Neural cell (in vitro differentiated cells): ENCODE data around the gene TP53I13. TPM values are rescaled to one million over a fixed set of nuclear protein-coding genes. Genes with fewer than 3 reads are reported as not detected.

Experiments used
- H2AFZ ChIP-seq: fragments of 200-600, 300-800 bp; sonication (generic), shearing (Covaris generic); 2 replicates; pipeline ENCODE4 v1.6.0; 2014; ENCODE audit warnings: low read depth, mild to moderate bottlenecking, antibody characterized with exemption, low read length, moderate library complexity
- H3F3A ChIP-seq: fragments of 200-600 bp; shearing (Covaris generic); 2 replicates; pipeline ENCODE4 v1.6.1; 2016; ENCODE audit warnings: mild to moderate bottlenecking, moderate library complexity, mixed read lengths, antibody characterized with exemption, low read length; ENCODE audit not compliant: insufficient read depth, poor library complexity, severe bottlenecking
- H3K27ac ChIP-seq: fragments of 200-600, 300-800 bp; sonication (generic), shearing (Covaris generic); 2 replicates; pipeline ENCODE4 v1.5.1; 2014; ENCODE audit warnings: mild to moderate bottlenecking, low read length, moderate library complexity
- H3K27me3 ChIP-seq: fragments of 300-800, 200-600 bp; sonication (generic), shearing (Covaris generic); 2 replicates; pipeline ENCODE4 v1.6.0; 2014; ENCODE audit warnings: mild to moderate bottlenecking, low read depth, low read length, moderate library complexity; ENCODE audit not compliant: insufficient read depth
- H3K36me3 ChIP-seq: fragments of 300-800, 200-600 bp; sonication (generic), shearing (Covaris generic); 2 replicates; pipeline ENCODE4 v1.5.1; 2014; ENCODE audit warnings: mild to moderate bottlenecking, antibody characterized with exemption, low read length, moderate library complexity; ENCODE audit not compliant: insufficient read depth
- H3K4me2 ChIP-seq: fragments of 300-800, 200-600 bp; sonication (generic), shearing (Covaris generic); 2 replicates; pipeline ENCODE4 v1.6.0; 2014; ENCODE audit warnings: mild to moderate bottlenecking, low read length
- H3K4me3 ChIP-seq: fragments of 300-800, 200-600 bp; sonication (generic), shearing (Covaris generic); 2 replicates; pipeline ENCODE4 v1.5.1; 2014; ENCODE audit warnings: mild to moderate bottlenecking, low read length, moderate library complexity
- H3K79me2 ChIP-seq: fragments of 200-600 bp; shearing (Covaris generic); replicated peaks from 2 replicates; pipeline ENCODE4 v1.6.0; 2014; ENCODE audit warnings: mild to moderate bottlenecking, low read length, moderate library complexity; ENCODE audit not compliant: insufficient read depth
- H3K9ac ChIP-seq: fragments of 300-800, 200-600 bp; sonication (generic), shearing (Covaris generic); 2 replicates; pipeline ENCODE4 v1.6.1; 2016; ENCODE audit warnings: mild to moderate bottlenecking, low read length, mixed read lengths
- H3K9me2 ChIP-seq: fragments of 200-600 bp; shearing (Covaris generic); 2 replicates; pipeline ENCODE4 v1.6.1; 2016; ENCODE audit warnings: mild to moderate bottlenecking, low read length, mixed read lengths; ENCODE audit not compliant: insufficient read depth
- H3K9me3 ChIP-seq: fragments of 200-600, 300-800 bp; sonication (generic), shearing (Covaris generic); 2 replicates; pipeline ENCODE4 v1.6.1; 2016; ENCODE audit warnings: mild to moderate bottlenecking, mixed run types, low read length, moderate library complexity, mixed read lengths
- H4K20me1 ChIP-seq: fragments of 200-600 bp; shearing (Covaris generic); 2 replicates; pipeline ENCODE4 v1.6.1; 2016; ENCODE audit warnings: mild to moderate bottlenecking, mixed run types; ENCODE audit not compliant: insufficient read depth
- EP300 ChIP-seq: fragments of 450-650 bp; conservative IDR thresholded peaks from 2 replicates; pipeline ENCODE4 v1.6.1; 2014; ENCODE audit warnings: antibody characterized with exemption, mild to moderate bottlenecking, moderate library complexity; ENCODE audit not compliant: poor library complexity, severe bottlenecking
- EZH2 ChIP-seq: fragments of 200-600, 300-800 bp; shearing (Covaris generic), sonication (generic); IDR thresholded peaks from 2 replicates; pipeline ENCODE4 v1.6.1; 2014; ENCODE audit warnings: antibody characterized with exemption, low read length, borderline replicate concordance, mild to moderate bottlenecking; ENCODE audit not compliant: insufficient read depth, poor library complexity, severe bottlenecking
- MXI1 ChIP-seq: fragments of 450-650 bp; conservative IDR thresholded peaks from 2 replicates; pipeline ENCODE4 v1.6.1; 2014; ENCODE audit warnings: antibody characterized with exemption, mild to moderate bottlenecking; ENCODE audit not compliant: poor library complexity, severe bottlenecking
- POLR2AphosphoS5 ChIP-seq: IDR thresholded peaks from 2 replicates; pipeline ENCODE4 v1.6.1; 2012
- RAD21 ChIP-seq: fragments of 450-650 bp; conservative IDR thresholded peaks from 2 replicates; pipeline ENCODE4 v1.6.1; 2014; ENCODE audit warnings: antibody characterized with exemption, mild to moderate bottlenecking, moderate library complexity
- SMC3 ChIP-seq: fragments of 450-650 bp; conservative IDR thresholded peaks from 2 replicates; pipeline ENCODE4 v1.6.1; 2014; ENCODE audit warnings: antibody characterized with exemption, mild to moderate bottlenecking, moderate library complexity; ENCODE audit not compliant: poor library complexity
- TAF1 ChIP-seq: IDR thresholded peaks from 2 replicates; pipeline ENCODE4 v1.6.1; 2012; ENCODE audit warnings: low read depth
- polyA plus RNA-seq: library from polyadenylated mRNA; depleted of rRNA; stranded (reverse); fragments of >200 nt; gene quantifications from 2 replicates; pipeline ENCODE4 v1.2.3, GENCODE V29; 2014
- TF ChIP-seq, protein P1 (sequence below): fragments of 450-650 bp; IDR thresholded peaks from 2 replicates; pipeline ENCODE4 v1.5.1; 2014; ENCODE audit warnings: antibody characterized with exemption, mild to moderate bottlenecking, moderate library complexity; ENCODE audit not compliant: poor library complexity, severe bottlenecking
- TF ChIP-seq, protein P2 (sequence below): IDR thresholded peaks from 2 replicates; pipeline ENCODE4 v1.6.1; 2012; ENCODE audit warnings: borderline replicate concordance

Gene TP53I13
- polyA plus RNA-seq, 1 donor from 2014 or later = 18.4 TPM

DNA sequence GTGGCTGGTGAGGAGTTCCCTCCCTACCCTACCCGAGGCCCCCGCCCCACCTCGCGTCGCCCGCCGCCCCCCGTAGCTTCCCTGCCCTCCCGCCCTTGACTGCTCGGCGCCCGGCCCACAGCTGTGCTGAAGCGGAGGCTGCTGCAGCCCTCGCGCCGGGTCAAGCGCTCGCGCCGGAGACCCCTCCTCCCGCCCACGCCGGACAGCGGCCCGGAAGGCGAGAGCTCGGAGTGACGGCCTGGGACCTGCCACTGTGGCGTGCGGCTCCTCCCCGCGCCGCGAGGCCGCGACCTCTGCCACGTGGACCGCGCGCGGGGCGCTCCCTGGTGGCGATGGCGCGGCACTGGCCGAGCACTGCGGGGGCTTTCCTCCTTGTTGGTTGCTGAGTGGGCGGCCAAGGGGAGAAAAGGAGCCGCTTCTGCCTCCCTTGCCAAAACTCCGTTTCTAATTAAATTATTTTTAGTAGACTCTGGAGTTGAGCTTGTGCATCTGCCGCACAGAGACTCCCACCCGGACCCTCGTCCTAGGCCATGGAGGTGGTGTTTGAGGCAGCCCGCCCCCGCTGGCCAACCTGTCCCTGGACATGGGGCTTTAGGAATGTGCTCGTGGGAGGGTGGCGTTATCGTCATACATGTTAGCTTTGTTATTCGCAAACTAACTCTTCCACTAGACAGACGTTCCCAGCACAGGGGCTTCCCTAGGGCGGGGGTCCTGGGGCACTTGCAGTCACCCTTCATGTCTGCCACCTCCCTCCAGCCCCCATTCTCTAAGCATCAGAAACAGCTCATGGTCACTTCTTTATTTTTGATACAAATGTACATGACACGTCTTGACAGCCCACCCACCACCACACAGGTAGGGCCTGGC, 4.4 kb downstream of the TP53I13 start:
- H3K9me3 ChIP-seq = no peaks in the 10 kb centered on the region
- H3K9me2 ChIP-seq = no peaks in the 10 kb centered on the region
- H3K36me3 ChIP-seq = no peaks in the 10 kb centered on the region
- no peaks in the 10 kb centered on the region for H3F3A ChIP-seq
- no peak overlapping the region for H3K27ac ChIP-seq
- H3K4me3 ChIP-seq = no peak overlapping the region
- no peaks in the 10 kb centered on the region for H3K79me2 ChIP-seq
- peaks cover 4% of the 10 kb centered on the region for H3K27me3 ChIP-seq
- TF ChIP-seq EP300 = no peak
- TF ChIP-seq, protein P1, sequence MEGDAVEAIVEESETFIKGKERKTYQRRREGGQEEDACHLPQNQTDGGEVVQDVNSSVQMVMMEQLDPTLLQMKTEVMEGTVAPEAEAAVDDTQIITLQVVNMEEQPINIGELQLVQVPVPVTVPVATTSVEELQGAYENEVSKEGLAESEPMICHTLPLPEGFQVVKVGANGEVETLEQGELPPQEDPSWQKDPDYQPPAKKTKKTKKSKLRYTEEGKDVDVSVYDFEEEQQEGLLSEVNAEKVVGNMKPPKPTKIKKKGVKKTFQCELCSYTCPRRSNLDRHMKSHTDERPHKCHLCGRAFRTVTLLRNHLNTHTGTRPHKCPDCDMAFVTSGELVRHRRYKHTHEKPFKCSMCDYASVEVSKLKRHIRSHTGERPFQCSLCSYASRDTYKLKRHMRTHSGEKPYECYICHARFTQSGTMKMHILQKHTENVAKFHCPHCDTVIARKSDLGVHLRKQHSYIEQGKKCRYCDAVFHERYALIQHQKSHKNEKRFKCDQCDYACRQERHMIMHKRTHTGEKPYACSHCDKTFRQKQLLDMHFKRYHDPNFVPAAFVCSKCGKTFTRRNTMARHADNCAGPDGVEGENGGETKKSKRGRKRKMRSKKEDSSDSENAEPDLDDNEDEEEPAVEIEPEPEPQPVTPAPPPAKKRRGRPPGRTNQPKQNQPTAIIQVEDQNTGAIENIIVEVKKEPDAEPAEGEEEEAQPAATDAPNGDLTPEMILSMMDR = peak; percentile 49
- no peak overlapping the region for H2AFZ ChIP-seq
- H3K4me2 ChIP-seq = no peak overlapping the region
- H4K20me1 ChIP-seq = no peaks in the 10 kb centered on the region
- no peak overlapping the region for H3K9ac ChIP-seq

GRCh38 chr17:29573558-29573869, 5.0 kb downstream of the TP53I13 start:
- Histone ChIP-seq H3K9me2 (no peaks in the 10 kb centered on the region), H3K36me3 (no peaks in the 10 kb centered on the region), H4K20me1 (no peaks in the 10 kb centered on the region), H3K9me3 (no peaks in the 10 kb centered on the region), H3K27me3 (no peaks in the 10 kb centered on the region), H3K27ac (no peak overlapping the region), H3K9ac (no peak overlapping the region), H3K4me2 (no peak overlapping the region), H3F3A (no peaks in the 10 kb centered on the region), H2AFZ (no peak overlapping the region), H3K79me2 (no peaks in the 10 kb centered on the region), H3K4me3 (no peak overlapping the region)
- no peak for TF ChIP-seq POLR2AphosphoS5
- TF ChIP-seq, protein P2, sequence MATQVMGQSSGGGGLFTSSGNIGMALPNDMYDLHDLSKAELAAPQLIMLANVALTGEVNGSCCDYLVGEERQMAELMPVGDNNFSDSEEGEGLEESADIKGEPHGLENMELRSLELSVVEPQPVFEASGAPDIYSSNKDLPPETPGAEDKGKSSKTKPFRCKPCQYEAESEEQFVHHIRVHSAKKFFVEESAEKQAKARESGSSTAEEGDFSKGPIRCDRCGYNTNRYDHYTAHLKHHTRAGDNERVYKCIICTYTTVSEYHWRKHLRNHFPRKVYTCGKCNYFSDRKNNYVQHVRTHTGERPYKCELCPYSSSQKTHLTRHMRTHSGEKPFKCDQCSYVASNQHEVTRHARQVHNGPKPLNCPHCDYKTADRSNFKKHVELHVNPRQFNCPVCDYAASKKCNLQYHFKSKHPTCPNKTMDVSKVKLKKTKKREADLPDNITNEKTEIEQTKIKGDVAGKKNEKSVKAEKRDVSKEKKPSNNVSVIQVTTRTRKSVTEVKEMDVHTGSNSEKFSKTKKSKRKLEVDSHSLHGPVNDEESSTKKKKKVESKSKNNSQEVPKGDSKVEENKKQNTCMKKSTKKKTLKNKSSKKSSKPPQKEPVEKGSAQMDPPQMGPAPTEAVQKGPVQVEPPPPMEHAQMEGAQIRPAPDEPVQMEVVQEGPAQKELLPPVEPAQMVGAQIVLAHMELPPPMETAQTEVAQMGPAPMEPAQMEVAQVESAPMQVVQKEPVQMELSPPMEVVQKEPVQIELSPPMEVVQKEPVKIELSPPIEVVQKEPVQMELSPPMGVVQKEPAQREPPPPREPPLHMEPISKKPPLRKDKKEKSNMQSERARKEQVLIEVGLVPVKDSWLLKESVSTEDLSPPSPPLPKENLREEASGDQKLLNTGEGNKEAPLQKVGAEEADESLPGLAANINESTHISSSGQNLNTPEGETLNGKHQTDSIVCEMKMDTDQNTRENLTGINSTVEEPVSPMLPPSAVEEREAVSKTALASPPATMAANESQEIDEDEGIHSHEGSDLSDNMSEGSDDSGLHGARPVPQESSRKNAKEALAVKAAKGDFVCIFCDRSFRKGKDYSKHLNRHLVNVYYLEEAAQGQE = no peak
- no peak for TF ChIP-seq MXI1
- TF ChIP-seq SMC3 = no peak
- TF ChIP-seq, protein P1 = no peak
- no peak for TF ChIP-seq RAD21
- TF ChIP-seq EP300 = no peak
- TF ChIP-seq EZH2 = no peak
- TF ChIP-seq TAF1 = no peak
